HG02884 (cell line): ENCODE data around the gene EGFR.

Experiments used
- ATAC-seq: cut with Tn5 transposase; IDR thresholded peaks from one replicate; pipeline ENCODE4 v1.9.1; 2021; ENCODE audit warnings: mild to moderate bottlenecking, moderate library complexity; ENCODE audit not compliant: unreplicated experiment

Gene EGFR

DNA sequence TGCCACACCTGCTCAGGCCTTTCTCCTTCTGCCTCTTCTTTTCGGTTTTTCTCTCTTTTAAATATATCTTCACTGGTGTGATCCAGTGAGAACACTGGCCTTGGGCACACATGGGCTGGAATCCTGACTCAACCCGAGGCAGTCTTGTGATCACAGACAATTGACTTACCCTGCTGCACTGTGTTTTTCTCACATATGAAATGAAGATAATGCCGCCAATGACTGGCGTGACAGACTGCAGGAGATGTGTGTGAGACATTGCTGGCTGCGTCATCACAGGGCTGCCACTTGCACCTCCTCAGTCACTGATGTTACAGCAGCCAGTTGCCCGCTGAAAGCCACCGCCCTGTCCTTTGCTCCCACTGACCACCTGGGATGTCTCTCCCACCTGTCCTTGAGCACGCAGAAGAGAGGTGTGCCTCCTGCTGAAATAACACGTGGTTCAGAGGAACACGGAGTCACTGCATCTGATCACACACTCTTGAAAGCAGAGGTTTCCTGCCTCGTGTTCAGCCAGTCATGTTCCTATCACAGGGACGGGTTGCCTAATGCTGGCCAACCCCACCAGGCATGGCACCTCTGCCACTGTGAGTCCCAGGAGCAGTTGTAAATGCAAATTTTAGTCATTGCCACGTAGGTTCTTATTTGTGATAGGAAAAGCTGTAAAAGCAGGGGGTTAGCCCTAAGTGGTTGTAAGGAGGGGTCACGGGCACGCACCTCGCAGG is 221.8 kb downstream of the EGFR start:
- no peak for ATAC-seq

DNA sequence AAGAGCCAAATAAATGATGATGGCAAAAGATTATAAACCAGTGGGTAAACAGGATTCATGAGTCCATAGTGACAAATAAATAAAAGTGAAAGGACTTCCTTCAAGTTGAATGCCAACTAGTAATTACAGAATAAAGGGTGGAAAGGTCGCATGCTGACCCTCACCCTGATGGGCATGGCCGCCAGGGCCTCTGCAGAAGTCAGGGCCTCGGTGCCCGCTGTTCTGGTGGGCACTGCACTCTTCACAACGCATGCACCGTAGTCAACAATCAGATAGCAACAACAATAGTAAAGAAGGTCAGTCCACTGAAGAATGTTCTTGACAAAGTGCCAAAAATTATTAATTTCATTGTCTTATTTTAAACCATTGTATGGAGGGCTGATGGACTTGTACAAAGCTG is 223.1 kb downstream of the EGFR start:
- no peak for ATAC-seq

DNA sequence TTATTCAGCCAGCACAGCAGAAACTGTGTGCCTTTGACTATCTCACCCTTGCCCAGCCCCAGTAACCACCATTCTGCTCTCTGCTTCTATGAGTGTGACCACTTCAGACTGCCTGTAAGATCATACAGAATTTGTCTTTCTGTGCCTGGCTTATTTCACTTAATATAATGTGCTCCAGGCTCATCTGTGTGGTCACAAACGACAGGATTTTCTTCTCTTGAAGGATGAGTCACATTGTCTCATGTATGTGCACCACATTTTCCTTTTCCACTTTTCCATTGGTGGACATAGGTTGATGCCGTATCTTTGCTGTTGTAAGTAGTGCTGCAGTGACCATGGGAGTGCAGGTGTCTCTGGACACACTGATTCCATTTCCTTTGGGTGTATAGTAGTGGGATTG is 223.8 kb downstream of the EGFR start:
- ATAC-seq, result no peak

DNA sequence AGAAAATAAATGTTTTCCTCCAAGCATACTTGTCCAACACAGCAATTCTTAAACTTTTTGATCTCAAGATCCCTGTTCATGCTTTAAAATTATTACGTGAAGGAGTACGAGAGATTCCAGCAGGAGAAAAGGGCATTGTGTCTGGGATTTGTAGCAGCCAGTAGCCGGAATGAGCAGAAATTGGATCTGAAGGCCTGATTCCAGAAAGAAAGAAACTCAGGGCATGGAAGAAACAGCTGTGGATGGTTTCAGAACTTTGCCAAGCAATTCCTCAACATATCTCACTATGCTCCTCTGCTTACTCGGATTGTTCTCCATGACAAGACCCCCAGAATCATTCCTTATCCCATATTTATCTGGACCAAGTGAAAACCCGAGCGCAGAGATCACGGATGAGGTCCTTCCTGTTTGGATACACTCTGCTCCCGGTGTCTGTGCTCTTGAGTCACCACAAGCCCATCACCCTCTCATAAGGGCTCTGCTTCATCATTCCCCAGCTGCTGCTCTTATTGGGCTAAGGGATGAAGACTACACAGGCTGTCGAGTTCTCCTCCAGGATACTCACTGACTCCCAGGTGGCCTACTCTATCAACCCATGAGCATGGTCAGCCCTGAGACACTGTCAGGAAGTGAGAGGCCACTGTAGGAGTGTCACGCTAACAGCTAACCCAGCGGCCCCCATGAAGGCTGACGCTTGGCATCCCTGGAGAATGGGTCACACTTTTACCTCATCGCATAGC is 225.4 kb downstream of the EGFR start:
- no peak for ATAC-seq

DNA sequence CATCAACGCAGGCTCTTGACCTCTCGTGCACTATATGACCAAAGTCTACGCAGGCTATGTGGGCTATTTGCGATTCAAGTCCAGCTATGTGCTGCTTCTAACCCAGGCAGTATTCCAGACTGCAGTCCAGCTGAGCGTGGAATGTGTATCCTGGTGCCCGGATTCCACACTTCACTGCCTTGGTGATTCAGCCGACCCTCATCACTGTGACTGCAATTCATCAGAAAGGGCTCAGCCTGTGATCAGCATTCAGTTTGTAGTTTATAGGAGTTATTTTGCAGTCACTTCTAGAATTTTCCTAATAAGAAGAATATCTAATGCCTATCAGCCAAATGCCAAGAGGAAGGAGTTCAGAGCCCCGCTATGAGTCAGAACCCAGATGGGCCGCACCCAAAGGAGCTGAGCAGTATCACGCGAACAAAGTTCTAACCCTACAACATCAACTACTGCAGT is 226.5 kb downstream of the EGFR start:
- ATAC-seq, result no peak

DNA sequence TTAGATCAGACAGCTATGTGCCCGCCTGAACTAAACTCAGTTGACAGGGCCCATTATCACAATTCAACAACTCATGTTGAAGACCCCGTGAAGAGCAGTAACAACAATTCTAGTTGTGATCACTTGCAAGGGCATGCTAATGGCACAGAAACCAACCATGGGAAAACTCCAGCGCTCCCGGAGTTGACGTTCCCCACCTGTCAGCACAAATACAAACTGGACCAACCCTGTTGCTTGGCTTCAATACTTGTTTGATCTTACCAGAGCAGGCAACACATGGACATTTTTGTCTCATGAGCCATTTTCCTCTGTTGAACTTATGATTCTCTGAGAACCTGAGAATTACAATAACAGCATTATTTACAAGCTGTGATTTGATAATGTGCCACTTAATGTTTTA is 227.4 kb downstream of the EGFR start:
- no peak for ATAC-seq

DNA sequence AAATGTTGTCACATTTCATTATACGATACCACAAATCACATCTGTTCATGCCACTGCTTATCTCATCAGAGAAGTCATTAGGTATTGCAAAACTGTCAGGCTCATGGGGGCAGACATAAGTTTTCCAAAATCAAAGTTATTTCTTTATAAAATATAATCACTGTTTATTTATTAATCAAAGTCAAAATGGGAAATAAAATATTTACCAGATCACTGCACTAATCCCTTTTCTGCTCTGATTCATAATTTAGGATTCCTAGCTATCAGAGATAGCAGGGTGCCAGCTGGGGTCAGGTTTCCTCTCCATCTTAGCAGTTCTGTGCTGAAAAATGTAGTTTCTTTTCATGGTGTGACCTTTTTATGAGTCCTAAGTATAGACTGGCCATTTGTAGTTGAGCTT is 228.6 kb downstream of the EGFR start:
- no peak for ATAC-seq

DNA sequence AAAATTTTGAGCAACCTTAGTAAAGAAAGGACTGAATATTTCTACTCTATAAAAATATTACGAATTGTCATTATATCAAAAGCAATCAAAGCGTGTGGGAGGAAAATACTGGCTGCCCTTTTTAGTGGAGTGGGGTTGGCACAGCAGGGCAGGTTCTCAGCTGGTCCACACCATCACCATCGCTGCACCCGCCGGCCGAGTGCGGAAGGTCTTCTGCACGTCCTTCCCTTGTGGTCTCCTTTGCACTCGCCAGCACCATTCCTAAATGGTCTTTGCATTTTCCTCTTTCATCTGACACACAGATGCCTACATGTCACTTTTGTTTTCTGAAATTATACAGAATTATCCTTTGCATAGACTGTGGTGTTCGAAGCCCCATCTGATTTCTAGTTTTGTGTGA is 229.7 kb downstream of the EGFR start:
- ATAC-seq, result no peak

DNA sequence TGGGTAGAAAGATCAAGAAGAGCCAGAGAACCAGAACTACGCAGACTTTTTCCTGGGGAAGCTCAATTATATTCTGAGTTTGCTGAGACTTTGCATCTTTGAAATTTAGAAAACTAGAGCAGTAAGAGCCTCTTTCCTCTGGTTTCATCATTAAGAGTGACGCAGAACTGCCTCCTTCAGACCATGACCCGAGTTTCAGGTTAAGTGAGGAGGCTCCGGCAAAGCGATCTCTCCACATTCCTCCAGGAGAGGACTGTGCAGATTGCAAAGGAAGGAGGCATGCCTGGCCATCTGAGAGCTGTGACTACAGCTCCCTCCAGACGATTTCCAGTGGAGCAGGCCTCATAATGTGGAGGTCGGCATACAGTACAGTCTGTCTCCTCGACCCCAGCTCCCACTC is 230.5 kb downstream of the EGFR start:
- no peak for ATAC-seq

DNA sequence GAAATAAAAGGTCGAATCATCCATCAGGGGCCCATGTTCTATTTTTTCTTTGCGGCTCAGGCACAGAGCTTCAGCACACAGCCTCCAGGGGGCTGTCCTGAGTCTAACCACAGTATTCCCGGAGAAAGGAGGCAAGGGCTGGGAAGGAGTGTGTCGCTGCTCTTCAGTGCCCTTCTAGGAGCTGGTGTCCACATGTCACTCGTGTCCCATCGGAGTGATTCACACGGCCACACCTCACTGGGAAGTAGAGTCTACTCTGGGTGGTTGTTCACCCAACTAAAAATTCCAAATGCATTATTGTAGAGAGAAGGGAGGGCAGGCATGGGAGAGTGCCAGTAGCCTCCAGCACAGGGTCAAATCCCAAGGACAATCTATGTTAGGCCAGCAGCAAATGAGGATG is 231.5 kb downstream of the EGFR start:
- ATAC-seq, result no peak

DNA sequence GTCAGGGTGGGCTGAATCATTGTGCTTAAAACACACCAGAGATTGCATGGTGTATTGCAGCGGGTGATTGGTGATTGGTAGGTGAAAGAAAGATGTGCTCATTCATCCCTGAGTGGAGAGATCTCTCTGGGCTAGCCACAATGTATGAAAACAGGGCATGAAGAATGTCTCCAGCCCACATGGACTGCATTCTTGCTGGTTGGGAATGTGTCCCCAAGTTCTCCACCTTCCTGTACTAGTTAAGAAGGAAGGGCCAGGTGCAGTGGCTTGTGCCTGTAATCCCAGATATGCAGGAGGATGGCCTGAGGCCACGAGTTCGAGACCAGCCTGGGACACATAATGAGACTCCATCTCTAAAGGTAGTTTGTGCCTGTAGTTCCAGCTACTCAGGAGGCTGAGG is 232.5 kb downstream of the EGFR start:
- ATAC-seq, result no peak

DNA sequence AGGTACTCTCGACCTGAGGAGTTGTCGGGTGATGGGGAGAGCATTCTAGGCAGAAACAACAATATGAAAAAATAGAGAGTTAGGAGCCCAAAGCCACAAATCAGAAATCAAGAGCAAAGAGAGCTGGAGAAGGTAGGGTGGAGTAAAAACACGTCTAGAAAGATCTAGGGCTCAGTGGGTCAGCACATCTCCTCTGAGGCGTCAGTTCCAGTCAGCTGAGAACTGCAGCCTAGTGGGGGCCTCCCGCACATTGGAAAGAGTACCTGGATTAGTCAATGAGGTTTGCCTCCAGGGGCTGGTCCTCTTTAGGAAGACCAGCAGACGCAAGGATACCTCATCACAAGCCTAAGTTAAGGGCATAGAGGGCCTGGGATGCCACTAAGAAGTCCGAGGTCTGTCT is 233.1 kb downstream of the EGFR start:
- no peak for ATAC-seq

DNA sequence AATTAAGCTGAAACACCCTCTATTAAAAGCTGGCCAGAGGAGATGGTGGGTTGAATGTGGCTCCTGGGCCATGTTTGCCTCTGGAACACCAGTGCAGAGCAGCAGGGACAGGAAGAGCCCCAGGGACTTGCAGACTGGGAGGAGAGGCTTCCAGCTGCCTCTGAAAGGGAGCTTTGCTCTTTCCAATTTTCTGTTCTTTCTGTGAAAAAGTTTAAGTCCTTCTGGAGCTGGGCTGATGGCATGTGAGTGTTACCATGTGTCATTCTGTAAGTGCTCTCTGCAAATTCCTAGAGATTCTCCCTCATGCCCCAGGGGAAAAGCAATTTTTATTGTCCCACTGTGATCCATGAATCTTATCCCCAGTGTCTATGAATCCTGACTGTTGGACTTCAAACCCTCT is 233.6 kb downstream of the EGFR start:
- no peak for ATAC-seq

DNA sequence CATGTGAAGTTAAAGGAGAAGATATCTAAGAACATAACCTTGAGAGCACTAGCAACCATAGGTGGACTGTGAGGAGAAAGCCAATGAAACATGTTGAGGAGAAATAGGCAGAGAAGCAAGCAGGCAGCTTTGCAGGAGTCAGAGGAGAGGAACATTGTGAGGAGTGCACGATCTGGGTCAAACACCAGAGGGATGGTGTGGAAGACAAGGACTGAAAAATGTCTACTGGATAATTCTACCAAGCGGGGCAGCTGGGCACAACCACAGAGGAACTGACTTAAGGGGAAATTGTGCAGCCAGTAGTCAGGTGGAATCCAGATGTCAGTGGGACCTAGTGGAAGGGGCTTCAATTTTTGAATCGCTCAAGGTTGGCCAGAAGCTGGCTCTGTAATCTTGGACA is 234.4 kb downstream of the EGFR start:
- no peak for ATAC-seq

DNA sequence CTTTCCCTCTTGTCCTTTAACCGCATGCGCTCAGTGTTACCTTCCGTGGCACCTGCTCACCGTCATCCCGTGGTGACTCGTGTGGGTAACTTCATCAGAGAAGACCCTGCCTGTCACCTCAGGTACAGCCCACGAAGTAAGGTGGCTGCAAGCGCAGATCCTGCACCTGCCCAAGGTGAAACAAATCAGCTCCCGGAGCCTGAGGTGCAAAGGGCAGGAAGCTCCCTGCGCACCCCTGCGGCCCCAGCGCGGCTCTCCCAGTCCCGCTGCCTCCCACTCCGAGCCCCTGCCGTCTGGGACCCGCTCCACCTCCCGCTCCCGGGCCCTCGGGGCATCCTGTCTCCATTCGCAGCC is 235.4 kb downstream of the EGFR start:
- ATAC-seq, result no peak

DNA sequence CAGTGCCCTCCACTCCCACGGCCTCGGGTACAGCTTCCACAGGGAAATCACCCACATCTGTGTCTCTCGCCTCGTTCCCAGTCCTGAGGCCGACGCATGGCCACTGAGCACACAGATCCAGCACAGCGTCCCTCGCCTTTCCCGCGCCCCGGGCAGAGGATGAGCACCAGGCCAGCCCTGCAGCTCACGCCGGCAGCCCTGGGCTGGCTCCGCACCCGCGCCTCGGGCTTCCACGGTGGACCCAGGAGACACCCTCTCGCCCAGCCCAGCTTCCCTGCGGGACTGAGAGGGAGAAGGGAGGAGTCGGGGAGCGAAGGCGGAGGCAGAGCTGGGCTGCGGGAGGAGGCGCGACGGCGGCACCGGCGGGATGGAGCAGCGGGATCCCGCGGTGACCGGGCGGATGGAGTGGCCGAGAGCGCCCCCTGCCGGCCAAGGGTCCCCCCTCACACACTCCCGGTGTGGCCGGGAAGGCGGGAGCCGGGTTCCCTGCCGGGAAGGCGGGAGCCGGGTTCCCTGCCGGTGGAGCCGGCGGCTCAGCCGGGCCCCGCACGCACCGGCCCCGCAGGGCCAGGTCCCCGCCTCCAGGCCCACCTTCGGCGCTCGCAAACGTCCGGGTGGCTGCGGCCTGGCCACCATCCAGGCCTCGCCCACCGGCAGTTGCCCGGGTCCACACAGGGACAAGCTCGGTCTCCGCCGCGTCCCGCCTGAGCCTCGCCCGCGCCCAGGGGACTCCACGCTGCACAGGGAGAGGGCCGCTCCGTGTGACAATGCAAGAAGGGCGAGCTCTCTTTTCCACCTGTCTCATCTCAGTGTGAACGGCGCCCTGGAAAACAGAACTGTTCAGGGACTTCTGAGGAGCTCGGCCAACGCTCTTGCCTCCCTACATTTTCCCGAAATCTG is 236.0 kb downstream of the EGFR start:
- peak; percentile 78 for ATAC-seq

DNA sequence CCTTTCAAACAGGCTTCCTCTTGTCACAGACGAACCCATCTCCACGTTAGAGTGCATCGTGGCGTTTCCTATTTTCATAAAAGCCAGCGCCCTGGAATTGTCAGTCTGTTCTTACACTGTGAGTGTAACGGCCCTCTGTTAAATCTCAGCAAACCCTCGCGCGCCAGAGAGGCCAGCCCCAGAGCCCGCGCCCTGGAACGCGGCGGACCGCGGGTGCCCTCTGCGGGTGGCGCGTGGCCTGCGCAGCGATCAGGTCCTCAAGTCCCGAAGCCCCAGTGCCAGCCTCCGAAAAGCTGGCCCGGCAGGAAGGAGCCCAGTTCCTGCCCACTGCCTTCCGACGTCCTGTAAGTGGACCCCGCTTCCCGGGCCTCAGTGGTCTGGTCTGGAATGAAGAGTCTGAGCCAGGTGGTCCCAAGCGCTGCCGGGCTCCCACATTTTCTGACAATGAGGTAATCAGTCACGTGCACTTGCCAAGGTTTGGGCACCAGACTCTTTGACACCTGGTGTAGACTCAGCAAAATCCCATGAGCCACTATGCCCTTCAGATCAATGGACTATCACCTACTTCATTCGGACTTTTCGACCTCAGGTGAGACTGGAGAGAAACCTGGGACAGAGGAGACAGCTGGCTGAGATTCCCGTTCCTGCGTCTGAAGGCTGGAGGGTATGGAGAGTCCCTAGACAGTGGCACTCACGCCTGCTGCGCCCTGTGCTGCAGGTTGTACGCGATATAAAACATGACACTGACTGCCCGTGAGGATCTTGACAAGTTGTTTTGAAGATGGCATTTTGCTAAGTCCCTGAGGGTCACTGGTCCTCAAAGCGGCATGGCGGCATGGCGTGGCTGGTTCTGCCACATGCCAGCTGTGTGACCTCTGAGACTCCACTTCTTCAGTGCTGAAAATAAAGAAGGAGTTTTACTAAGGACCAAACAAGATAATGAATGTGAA is 237.0 kb downstream of the EGFR start:
- peak; percentile 82 for ATAC-seq

DNA sequence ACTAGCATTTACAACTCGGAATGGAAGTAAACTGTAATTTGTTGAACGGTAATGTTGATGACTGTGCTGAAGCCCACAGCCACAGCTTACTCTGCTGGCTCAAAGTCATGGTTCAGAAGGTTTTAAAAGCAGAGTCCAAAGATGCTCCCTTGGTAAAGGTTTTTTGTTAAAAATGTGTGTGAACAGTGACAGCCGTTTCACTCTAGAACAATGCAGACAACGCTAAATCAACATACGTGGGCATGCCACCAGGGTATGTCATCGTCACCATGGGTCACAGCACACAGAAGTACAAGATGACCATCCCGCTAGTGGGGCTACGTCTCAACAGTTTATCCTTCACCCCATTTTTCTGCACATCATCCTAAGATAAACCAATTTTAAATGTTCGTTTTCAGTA is 239.8 kb downstream of the EGFR start:
- no peak for ATAC-seq

DNA sequence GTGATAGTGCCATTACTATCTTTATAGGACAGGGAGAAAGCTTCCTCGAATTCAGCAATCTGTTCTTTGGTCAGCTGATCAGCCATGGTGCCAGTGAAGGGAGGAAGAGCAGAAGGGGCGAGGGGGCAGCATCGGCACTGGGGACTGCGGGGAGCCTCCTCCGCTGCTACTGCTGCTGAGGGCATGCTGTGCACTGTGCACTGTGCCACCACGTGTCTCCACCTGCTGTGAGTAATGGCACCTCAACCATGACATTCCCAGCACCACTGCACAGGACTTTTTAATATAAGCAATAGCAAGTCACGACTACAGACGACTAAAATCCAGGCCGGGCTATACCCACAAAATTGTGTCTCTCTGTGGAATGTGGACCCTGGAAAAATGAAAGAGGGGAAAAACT is 241.4 kb downstream of the EGFR start:
- ATAC-seq, result no peak

DNA sequence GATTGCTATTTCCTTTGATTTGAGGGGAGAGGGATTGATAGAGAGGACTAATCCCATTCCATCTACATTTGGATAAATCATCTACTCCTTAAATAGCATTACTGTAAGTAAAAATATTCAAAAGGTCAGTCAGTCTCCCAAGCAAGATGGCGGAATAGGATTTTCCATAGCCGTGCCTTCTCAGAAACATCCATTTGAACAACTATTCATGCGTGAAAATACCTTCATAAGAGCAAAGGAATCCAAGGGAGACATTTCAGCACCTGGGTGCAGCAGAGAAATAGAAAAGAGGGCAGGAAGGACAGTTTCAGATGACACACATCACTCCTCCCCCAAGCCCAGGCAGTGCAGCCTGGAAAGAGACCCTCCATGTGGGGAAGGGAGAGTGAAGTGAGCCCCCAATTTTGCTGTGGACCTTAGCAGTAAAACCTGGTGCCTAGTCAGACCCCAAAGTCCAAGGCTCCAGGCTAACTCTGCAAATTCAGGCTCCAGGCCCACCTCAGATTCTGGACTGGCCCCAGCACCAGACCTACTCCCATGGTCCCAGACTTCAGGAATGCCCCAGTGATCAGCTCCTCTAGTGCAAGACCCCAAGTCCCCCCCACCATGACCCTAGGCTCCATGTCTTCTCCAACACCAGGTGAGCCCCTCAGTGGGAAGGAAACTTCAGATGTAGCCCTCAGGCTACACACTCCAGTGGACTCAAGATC is 242.0 kb downstream of the EGFR start:
- ATAC-seq, result no peak
